Suppressor macrophage (primary cell): ENCODE results near the gene DENND2A.
"Not testable (repeated sequence)": the region's sequence is repeated elsewhere in the genome, so short reads cannot be mapped to it uniquely, and the experiment has no call there.

Experiments
- DNase-seq, 4 experiments: peaks; one replicate each; pipeline ENCODE4 v3.0.0-alpha.2; 2020 to 2022

The DENND2A gene

GRCh38 chr7:140673774-140674155 is 33.2 kb upstream of the DENND2A start:
- DNase-seq, result no peak

DNA sequence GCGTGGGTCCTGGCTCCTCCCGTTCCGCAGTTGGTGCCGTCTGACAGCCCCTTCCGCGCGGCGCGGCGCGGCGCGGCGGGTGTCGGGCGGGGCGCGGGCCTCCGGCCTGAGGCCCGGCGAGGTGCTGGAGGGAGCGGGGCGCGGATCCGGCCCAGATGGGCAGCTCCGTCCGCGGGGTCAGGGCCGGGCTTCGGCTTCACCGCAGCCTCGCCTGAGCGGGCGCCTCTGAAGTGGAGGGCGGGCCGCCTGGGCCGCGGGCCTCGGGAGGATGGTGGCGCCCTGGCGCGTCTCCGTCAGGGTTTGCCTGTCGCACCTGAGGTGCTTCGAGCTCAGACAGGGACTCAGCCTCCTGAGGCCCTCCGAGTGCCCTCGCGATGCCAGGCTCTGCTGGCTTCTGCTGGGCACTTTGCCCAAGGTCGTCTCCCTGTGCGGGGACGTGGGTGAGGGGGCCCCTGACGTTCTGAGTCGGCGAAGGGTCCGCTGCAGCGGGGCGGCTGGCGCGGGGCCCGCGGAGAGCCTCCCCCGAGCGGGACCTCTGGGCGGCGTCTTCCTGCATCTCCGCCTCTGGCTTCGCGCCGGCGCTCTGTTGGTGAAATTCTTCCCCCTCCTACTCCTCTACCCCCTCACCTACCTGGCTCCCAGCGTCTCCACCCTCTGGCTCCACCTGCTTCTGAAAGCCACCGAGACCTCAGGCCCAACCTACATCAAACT is 32.6 kb upstream of the DENND2A start:
- DNase-seq, result peak; percentile 48 to 60 (median 54)

- DNase-seq, result peak in 2 of 4 experiments; percentile 77 to 78
Measured at GRCh38 chr7:140672382-140673062, 31.9 kb upstream of the DENND2A start, which contains the start of gene ADCK2. Gene ADCK2, plus strand, starts transcription at chr7:140672945. Its CDS starts 386 bp downstream, at chr7:140673331.

- peak; percentile 23 to 57 (median 54) for DNase-seq
Measured at GRCh38 chr7:140671966-140672365, 31.4 kb upstream of the DENND2A start.

GRCh38 chr7:140670343-140670935 is 29.8 kb upstream of the DENND2A start:
- DNase-seq, result no peak

- DNase-seq, result not testable (repeated sequence)
Measured at GRCh38 chr7:140669862-140670261, 29.2 kb upstream of the DENND2A start.

DNA sequence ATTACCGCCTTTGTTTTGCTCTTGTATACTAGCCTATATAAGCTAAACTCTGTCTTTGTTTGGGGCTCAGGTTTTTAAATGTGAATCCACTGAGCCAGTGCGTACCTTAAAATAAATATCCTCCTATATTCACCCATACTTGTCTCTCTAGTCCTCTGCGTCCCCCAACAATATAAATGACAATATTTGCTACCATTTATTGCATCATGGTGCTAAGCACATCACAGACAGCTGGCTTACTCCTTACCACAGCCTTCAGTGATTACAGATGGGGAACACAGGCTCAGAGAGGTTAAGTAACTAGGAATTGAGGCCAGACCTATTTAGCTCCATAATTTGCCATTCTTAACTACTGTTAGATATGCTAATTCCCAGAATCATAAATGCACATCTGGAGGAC is 28.7 kb upstream of the DENND2A start:
- no peak for DNase-seq

GRCh38 chr7:140668641-140669040 is 28.0 kb upstream of the DENND2A start:
- DNase-seq, result no peak

DNA sequence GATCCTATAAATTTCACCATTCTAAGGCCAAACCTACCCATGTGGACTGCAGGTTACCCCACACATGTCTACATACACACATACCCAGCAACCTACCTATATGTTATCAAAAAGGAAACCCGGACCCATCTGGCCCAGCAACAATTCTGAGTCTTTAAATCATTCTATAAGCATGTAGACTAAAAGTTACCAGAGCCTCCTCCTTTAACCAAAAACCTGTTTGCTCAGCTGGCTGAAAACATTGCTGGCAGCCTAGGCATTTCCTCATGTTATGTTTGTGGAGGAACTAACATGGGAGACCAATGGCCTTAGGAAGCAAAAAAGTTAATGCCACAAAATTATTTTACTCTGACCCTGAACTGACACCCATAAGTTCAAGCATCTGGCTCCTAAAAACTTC is 26.9 kb upstream of the DENND2A start:
- no peak for DNase-seq

GRCh38 chr7:140662938-140663337 is 22.3 kb upstream of the DENND2A start:
- not testable (repeated sequence) for DNase-seq

DNA sequence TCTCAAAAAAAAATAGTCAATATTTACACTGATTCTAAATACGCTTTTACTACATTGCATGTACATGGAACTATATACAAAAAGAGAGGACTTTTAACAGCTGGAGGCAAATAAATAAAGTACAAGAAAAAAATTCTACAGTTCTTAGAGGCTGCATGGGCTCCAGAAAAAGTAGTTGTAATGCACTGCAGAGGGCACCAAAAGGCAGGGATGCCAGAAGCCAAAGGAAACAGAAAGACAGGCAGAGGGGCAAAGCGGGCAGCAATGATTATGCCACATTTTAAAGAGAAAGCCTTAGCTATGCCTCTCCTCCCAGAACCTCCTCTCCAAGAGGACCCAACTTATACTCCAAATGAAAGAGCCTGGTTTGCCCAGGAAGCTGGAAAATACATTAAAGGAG is 20.5 kb upstream of the DENND2A start:
- no peak for DNase-seq

DNA sequence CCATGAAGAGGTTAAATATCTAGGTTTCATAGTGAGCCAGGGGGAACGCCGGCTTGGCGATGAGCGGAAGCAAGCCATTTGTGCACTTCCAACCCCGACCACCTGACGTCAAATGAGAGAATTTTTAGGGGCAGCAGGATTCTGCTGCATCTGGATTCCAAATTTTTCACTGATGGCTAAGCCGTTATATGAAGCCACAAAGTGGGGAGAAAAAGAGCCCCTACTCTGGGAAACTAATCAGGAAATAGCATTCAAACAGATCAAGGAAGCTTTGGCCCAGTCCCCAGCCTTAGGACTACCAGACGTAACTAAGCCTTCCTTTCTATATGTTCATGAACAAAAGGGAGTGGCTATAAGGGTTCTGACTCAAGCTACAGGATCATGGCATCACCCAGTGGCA is 19.2 kb upstream of the DENND2A start:
- no peak for DNase-seq

- DNase-seq, result peak; percentile 28 to 69 (median 54)
Measured at GRCh38 chr7:140657891-140658290, 17.3 kb upstream of the DENND2A start.

- DNase-seq, result peak; percentile 84 to 93 (median 90)
Measured at GRCh38 chr7:140656548-140657515, 16.2 kb upstream of the DENND2A start.

- DNase-seq, result peak in 1 of 4 experiments; percentile 24
Measured at GRCh38 chr7:140655511-140656408, 15.1 kb upstream of the DENND2A start.

DNA sequence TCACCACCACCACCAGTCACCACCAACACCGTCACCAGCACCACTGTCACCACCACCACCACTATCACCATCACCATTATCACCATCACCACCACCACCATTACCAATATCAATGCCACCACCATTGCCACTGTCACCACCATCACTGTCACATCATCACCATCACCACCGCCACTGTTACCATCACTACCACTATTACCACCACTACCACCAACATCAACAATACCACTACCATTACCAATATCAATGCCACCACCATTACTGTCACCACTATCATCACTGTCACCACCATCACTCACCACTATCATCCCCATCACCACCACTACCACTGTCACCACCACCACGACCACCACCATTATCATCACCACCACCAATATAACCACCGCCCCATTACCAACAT is 14.0 kb upstream of the DENND2A start:
- DNase-seq, result no peak

DNA sequence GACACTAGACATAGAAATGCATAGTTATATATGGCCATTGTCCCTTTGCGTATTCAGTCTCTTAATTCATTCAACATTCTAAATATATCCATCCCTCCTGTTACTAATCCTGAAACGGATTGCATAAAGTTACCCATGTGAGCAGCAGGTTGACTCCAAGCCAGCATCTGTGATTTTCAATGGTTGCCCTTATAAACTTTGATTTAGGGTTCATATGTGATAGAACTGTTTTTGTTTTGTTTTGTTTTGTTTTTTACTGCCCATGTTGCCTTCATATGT is 13.4 kb upstream of the DENND2A start:
- DNase-seq, result no peak

GRCh38 chr7:140653319-140654108 is 12.9 kb upstream of the DENND2A start:
- peak; percentile 75 to 88 (median 80) for DNase-seq

DNA sequence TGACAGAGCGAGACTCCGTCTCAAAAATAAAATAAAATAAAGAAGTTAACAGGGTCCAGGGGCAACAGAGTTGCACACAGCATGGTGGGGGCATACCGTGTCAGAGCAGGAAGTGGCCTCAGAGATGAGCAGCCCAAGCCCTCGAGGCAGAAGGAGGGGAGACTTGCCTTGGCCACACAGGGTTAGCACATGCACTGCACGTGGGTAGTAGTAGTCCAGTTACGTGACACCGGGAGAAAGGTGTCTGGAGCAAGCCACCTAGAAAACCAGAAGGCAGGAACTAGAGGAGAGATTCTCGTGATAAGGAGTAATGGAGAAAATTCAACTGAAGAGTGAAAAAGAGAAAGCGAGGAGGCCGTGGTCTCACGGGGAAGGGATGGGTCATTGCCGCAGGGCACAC is 9.8 kb upstream of the DENND2A start:
- no peak for DNase-seq

DNA sequence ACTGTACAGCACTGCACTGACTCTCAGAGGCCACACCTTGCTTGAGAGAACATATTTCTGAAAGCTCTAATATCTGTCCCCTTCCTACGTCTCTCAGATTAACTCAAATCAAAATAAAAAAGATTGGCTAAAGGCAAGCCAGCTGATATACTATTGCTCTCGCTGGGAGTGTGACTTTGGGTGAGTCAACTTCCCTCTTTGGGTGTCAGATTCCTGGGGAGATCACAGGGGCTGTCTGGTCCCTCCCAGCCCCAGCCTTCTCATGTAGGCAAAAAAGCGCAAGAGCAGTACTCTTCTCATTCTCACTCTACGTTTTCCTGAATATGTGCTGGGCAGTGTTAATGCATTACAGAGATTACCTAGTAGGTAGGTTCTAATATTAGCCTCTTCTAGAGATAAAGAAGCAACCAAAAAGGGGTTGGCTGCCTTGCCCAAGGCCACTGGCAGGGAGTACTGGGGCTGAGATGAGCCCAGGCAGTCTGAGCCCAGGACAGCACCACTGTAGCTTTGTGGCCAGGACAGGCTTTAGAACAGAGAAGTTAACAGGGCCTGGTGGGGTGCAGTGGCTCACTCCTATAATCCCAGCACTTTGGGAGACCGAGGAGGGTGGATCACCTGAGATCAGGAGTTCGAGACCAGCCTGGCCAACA is 9.1 kb upstream of the DENND2A start:
- DNase-seq, result peak; percentile 60 to 78 (median 78)
